SU-DHL-6 (cell line): ENCODE measurements around the gene RALB.

Experiments
- CTCF ChIP-seq: fragments of 200-600 bp; sonication (generic); IDR thresholded peaks from one replicate; pipeline ENCODE4 v1.5.1; 2017; ENCODE audit warnings: antibody characterized with exemption, mild to moderate bottlenecking, low read length, moderate library complexity; ENCODE audit not compliant: insufficient read depth, poor library complexity, severe bottlenecking
- EZH2phosphoT487 ChIP-seq: fragments of 200-600 bp; sonication (generic), shearing (Covaris generic); conservative IDR thresholded peaks from 2 replicates; pipeline ENCODE4 v1.6.1; 2018; ENCODE audit warnings: mild to moderate bottlenecking, antibody characterized with exemption, low read length, moderate library complexity, mixed read lengths

- TF ChIP-seq CTCF (no peak), EZH2phosphoT487 (no peak)
Measured at GRCh38 chr2:120305937-120306490, 53.4 kb downstream of the RALB start.
